IMR-90 (cell line): ENCODE measurements around the gene PRKD2. TPM values are rescaled to one million over a fixed set of nuclear protein-coding genes. Genes with fewer than 3 reads are reported as not detected.
A peak's percentile ranks its signal among the peaks of the same experiment; 100 is the strongest.

ENCODE experiments used
- ATAC-seq: fragments of 200-7000 bp; cut with Tn5 transposase; 2 replicates; pipeline ENCODE4 v1.9.1; 2020; ENCODE audit warnings: low read depth, mild to moderate bottlenecking, moderate library complexity
- BruUV-seq: library from RNA; stranded (reverse); fragments of 400-500 nt; replicated peaks from 2 replicates; lab custom pipeline; 2021; lab: Mats Ljungman, UMichigan
- CTCF ChIA-PET: fragments of 300-600 bp; formaldehyde crosslinking; extraction: SDS; loops from one replicate; lab custom pipeline; 2021; ENCODE audit warnings: antibody characterized with exemption; lab: Yijun Ruan, JAX
- POLR2A ChIA-PET: fragments of 300-600 bp; sonication (Branson Sonifier 250); formaldehyde crosslinking; loops from one replicate; lab custom pipeline; 2022; ENCODE audit warnings: antibody characterized with exemption; ENCODE audit not compliant: unreplicated experiment; lab: Charles Lee
- DNase-seq: peaks from one replicate; pipeline ENCODE4 v3.0.0; 2013
- H2AFZ ChIP-seq: replicated peaks from 2 replicates; pipeline ENCODE3; 2013; ENCODE audit warnings: low read length, mild to moderate bottlenecking; ENCODE audit not compliant: poor library complexity
- H2AK5ac ChIP-seq: 2 replicates; pipeline ENCODE4 v1.6.1; 2013; ENCODE audit warnings: low read depth, low read length, inconsistent platforms
- H2AK9ac ChIP-seq: replicated peaks from 2 replicates; pipeline ENCODE3; 2013; ENCODE audit warnings: mild to moderate bottlenecking, low read depth, low read length, moderate library complexity; ENCODE audit not compliant: poor library complexity
- H2BK120ac ChIP-seq: 2 replicates; pipeline ENCODE4 v1.6.1; 2013; ENCODE audit warnings: low read depth, low read length, inconsistent platforms
- H2BK15ac ChIP-seq: 3 replicates; pipeline ENCODE4 v1.6.1; 2013; ENCODE audit warnings: low read depth, low read length, inconsistent platforms
- H2BK20ac ChIP-seq: 2 replicates; pipeline ENCODE4 v1.6.1; 2013; ENCODE audit warnings: low read depth, mild to moderate bottlenecking, inconsistent platforms, low read length, moderate library complexity
- H2BK5ac ChIP-seq: 2 replicates; pipeline ENCODE4 v1.6.1; 2013; ENCODE audit warnings: mild to moderate bottlenecking, low read depth, low read length, inconsistent platforms; ENCODE audit not compliant: poor library complexity, severe bottlenecking
- H3K14ac ChIP-seq: replicated peaks from 2 replicates; pipeline ENCODE4 v1.6.1; 2013; ENCODE audit warnings: low read depth, low read length, inconsistent platforms
- H3K18ac ChIP-seq: 2 replicates; pipeline ENCODE4 v1.6.1; 2013; ENCODE audit warnings: low read depth, low read length, control low read depth
- H3K23ac ChIP-seq: 2 replicates; pipeline ENCODE4 v1.6.1; 2013; ENCODE audit warnings: low read depth, low read length, inconsistent platforms
- H3K27ac ChIP-seq: 2 replicates; pipeline ENCODE4 v1.5.1; 2013; ENCODE audit warnings: mild to moderate bottlenecking, control low read depth, low read length; ENCODE audit not compliant: insufficient read depth
- H3K27me3 ChIP-seq: 2 replicates; pipeline ENCODE4 v1.6.1; 2013; ENCODE audit warnings: low read length; ENCODE audit not compliant: control insufficient read depth, insufficient read depth
- H3K36me3 ChIP-seq: 2 replicates; pipeline ENCODE4 v1.6.1; 2013; ENCODE audit warnings: low read length, mixed read lengths; ENCODE audit not compliant: control insufficient read depth, insufficient read depth
- H3K4ac ChIP-seq: 2 replicates; pipeline ENCODE4 v1.6.1; 2013; ENCODE audit warnings: low read depth, low read length, inconsistent platforms
- H3K4me1 ChIP-seq: 2 replicates; pipeline ENCODE4 v1.6.1; 2013; ENCODE audit warnings: low read length, mixed read lengths; ENCODE audit not compliant: control insufficient read depth, insufficient read depth
- H3K4me2 ChIP-seq: 2 replicates; pipeline ENCODE4 v1.6.1; 2013; ENCODE audit warnings: low read depth, mild to moderate bottlenecking, control low read depth, low read length, moderate library complexity
- H3K4me3 ChIP-seq: 2 replicates; pipeline ENCODE4 v1.5.1; 2013; ENCODE audit warnings: low read depth, mild to moderate bottlenecking, control low read depth, low read length, moderate library complexity; ENCODE audit not compliant: insufficient read depth
- H3K56ac ChIP-seq: 2 replicates; pipeline ENCODE4 v1.6.1; 2013; ENCODE audit warnings: low read length, inconsistent platforms; ENCODE audit not compliant: insufficient read depth; ENCODE audit errors: extremely low read depth
- H3K79me1 ChIP-seq, 2 experiments: 2 replicates each; pipeline ENCODE4 v1.6.1; 2013; ENCODE audit warnings: low read length in 2 of 2, inconsistent platforms in 1 of 2, low read depth in 1 of 2
- H3K9ac ChIP-seq: 2 replicates; pipeline ENCODE4 v1.6.1; 2013; ENCODE audit warnings: low read depth, low read length, control low read depth
- H3K9me1 ChIP-seq: 2 replicates; pipeline ENCODE4 v1.6.1; 2013; ENCODE audit warnings: low read length, inconsistent platforms; ENCODE audit not compliant: insufficient read depth
- H3K9me3 ChIP-seq: 2 replicates; pipeline ENCODE4 v1.6.1; 2013; ENCODE audit warnings: low read length; ENCODE audit not compliant: control insufficient read depth, insufficient read depth
- H4K20me1 ChIP-seq: 2 replicates; pipeline ENCODE4 v1.6.1; 2013; ENCODE audit warnings: low read length, inconsistent platforms; ENCODE audit not compliant: insufficient read depth
- H4K5ac ChIP-seq: 2 replicates; pipeline ENCODE4 v1.6.1; 2013; ENCODE audit warnings: mild to moderate bottlenecking, low read depth, low read length, control low read depth
- H4K8ac ChIP-seq, 2 experiments: 2 replicates each; pipeline ENCODE4 v1.6.1; 2013; ENCODE audit warnings: low read depth in 2 of 2, low read length in 2 of 2, control low read depth in 1 of 2, inconsistent platforms in 1 of 2
- H4K91ac ChIP-seq: 2 replicates; pipeline ENCODE4 v1.6.1; 2013; ENCODE audit warnings: low read depth, low read length, inconsistent platforms; ENCODE audit not compliant: insufficient read depth
- RAD21 ChIP-seq: IDR thresholded peaks from 2 replicates; pipeline ENCODE4 v1.6.1; 2012; ENCODE audit warnings: low read length, improper control_type of control experiment
- RFX5 ChIP-seq: IDR thresholded peaks from 2 replicates; pipeline ENCODE4 v1.8.0; 2012; ENCODE audit warnings: low read depth, mild to moderate bottlenecking, low read length, moderate library complexity
- SMC3 ChIP-seq: fragments of 150-350 bp; IDR thresholded peaks from 2 replicates; pipeline ENCODE4 v1.6.1; 2016; ENCODE audit warnings: low read depth, mild to moderate bottlenecking, antibody characterized with exemption, low read length, moderate library complexity
- WGBS, 2 experiments: methylation state at CpG; one replicate each; pipeline versions ENCODE4 v1.1.5 to v1.1.7; 2013; ENCODE audit warnings: missing lambda C conversion rate in 2 of 2; ENCODE audit not compliant: insufficient read length in 1 of 2; ENCODE audit errors: extremely low coverage in 2 of 2; 5-methylcytosine and 5-hydroxymethylcytosine counted together
- dilution Hi-C: fragments of 300-500 bp; cut with HindIII; formaldehyde crosslinking; loops from one replicate; pipeline ENCODE4 v1.14.3; 2018; ENCODE audit warnings: low sequenced_read_pairs; ENCODE audit not compliant: unreplicated experiment
- in situ Hi-C: fragments of 300-500 bp; cut with MboI; formaldehyde crosslinking; loops from 3 replicates; pipeline ENCODE4 v1.14.3; 2019; ENCODE audit warnings: low sequenced_read_pairs, inconsistent platforms, mixed read lengths
- intact Hi-C: fragments of 100-400 bp; cut with micrococcal nuclease; formaldehyde crosslinking; loops from 2 replicates; pipeline ENCODE4 v1.10.0; 2022
- polyA plus RNA-seq, 3 experiments: library from polyadenylated mRNA; depleted of rRNA; stranded (reverse); fragments of >200 nt; gene quantifications; 2 replicates each; pipeline ENCODE4 v1.2.3, GENCODE V29; 2012; ENCODE audit warnings: low replicate concordance in 1 of 3
- total RNA-seq: library from RNA; depleted of rRNA; stranded (reverse); fragments of >200 nt; gene quantifications from 2 replicates; pipeline ENCODE4 v1.2.3, GENCODE V29; 2012

PRKD2 gene
- total and polyA plus RNA-seq, 2 of the 4 experiments (the other 2 are of a cell fraction): 9.9 to 19.6 TPM

DNA sequence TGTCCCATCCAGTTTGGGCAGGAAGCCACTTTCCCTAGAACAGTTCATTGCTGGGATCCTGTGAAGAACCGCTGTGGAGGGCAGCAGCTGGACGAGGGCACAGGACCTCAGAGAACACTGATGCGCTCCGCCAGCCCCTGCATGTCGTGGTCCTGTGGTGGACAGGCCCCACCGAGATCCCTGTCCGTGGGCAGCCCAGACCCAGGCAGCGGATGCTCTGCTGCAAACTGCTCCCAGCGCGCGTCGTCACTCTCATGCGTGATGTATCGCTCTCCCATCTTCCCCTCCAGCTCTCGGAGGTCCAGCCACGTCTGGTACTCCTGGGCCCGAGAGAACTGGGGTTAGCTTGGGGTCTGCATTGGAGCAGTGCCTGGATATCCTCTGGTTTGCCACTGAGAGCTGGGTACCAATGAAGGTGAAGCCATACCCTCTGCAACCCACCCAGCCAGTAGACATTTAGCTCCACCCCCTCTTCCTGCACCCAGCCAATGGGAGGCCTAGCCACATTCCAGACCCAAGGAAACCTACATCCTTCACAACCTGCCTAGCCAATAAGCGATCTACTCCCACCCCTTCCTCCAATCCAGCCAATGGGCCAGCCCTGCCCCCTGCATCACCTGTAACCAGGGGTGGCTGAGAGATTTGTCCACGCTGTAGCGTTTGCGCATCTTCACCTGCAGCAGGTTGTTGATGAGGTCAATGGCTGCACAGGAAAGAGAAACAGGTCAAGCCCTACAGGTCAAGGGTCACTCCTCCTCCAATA is 42.3 kb downstream of the PRKD2 start:
- Histone ChIP-seq H3K79me1 (peaks cover 0 to 15% of the 10 kb centered on the region in 2 experiments; a peak in 2 of 4 replicates), H4K8ac (no peak overlapping the region), H2BK15ac (no peak overlapping the region), H3K23ac (no peak overlapping the region), H3K18ac (no peak overlapping the region), H2BK20ac (no peak overlapping the region), H3K14ac (no peak overlapping the region), H2AK5ac (no peak overlapping the region), H3K9me3 (no peaks in the 10 kb centered on the region), H2AK9ac (no peak overlapping the region), H2AFZ (no peak overlapping the region), H2BK5ac (no peak overlapping the region), H3K56ac (no peak overlapping the region), H3K4me1 (peaks cover 4% of the 10 kb centered on the region), H4K91ac (no peak overlapping the region), H3K27ac (no peak overlapping the region), H3K4me2 (no peak overlapping the region), H2BK120ac (no peak overlapping the region), H3K4ac (no peak overlapping the region), H4K20me1 (peaks cover 5% of the 10 kb centered on the region), H3K27me3 (no peaks in the 10 kb centered on the region), H3K4me3 (no peak overlapping the region), H4K5ac (no peak overlapping the region), H3K9me1 (peaks cover 11% of the 10 kb centered on the region), H3K36me3 (peaks cover 50% of the 10 kb centered on the region), H3K9ac (no peak overlapping the region)
- POLR2A ChIA-PET: no interaction called here
- peak; percentile 24; the same call in 1 of the 2 replicates for ATAC-seq
- no TSS peak for BruUV-seq
- 96% methylated on average over 14 of the region's 21 CpGs; no CpG with 5 or more reads in 1 of the 2 experiments for WGBS, 2 experiments
- DNase-seq: peak; percentile 7
- in situ Hi-C loops: no loop called here
- no peak for TF ChIP-seq RAD21
- TF ChIP-seq SMC3: no peak
- TF ChIP-seq RFX5: peak; percentile 93
- dilution Hi-C loops: no loop called here
- intact Hi-C loops: no loop called here
- CTCF ChIA-PET: no interaction called here
